ENCODE data around the gene CLCN3. TPM values are rescaled to one million over a fixed set of nuclear protein-coding genes. Genes with fewer than 3 reads are reported as not detected.
"Not testable (repeated sequence)": the region's sequence is repeated elsewhere in the genome, so short reads cannot be mapped to it uniquely, and the experiment has no call there.

Gene CLCN3
- total RNA-seq = 10 to 100 TPM; 14.0 to 61.5 (median 44.7) TPM

GRCh38 chr4:169619958-169620879 is at the start of gene CLCN3:
CLCN3 (plus strand) TSS chr4:169620578; CDS start chr4:169635929, 15,351 bp downstream.
- peaks cover 0 to 30% (median 4%) of the 10 kb centered on the region in 4 donors for H3K4me1 ChIP-seq
- no peaks in the 10 kb centered on the region for H3K9me3 ChIP-seq
- TF ChIP-seq POLR2A (IDR thresholded peaks at IDR 0.05) (peak; percentile 84 to 94), CTCF (IDR thresholded peaks at IDR 0.05) (peak in 2 of 6 experiments; percentile 18 to 43)
- peak within 1 kb of the TSS; percentile 56 to 77 (median 66) for H3K4me3 ChIP-seq
- no peaks in the 10 kb centered on the region for H3K27me3 ChIP-seq
- peak within 1 kb of the TSS; percentile 90 to 98 (median 96) for H3K27ac ChIP-seq
- DNase-seq = peak; percentile 95 to 99 (median 98)
- no peaks in the 10 kb centered on the region for H3K36me3 ChIP-seq

GRCh38 chr4:169571012-169571411 is 49.4 kb upstream of the CLCN3 start:
- not testable (repeated sequence) for H3K27me3 ChIP-seq, DNase-seq, H3K4me1 ChIP-seq, H3K27ac ChIP-seq, H3K9me3 ChIP-seq, H3K4me3 ChIP-seq
- peaks cover 0 to 17% (median 0%) of the 10 kb centered on the region in 3 donors for H3K36me3 ChIP-seq

GRCh38 chr4:169571435-169571834 is 48.9 kb upstream of the CLCN3 start:
- Histone ChIP-seq H3K27me3 (no peaks in the 10 kb centered on the region), H3K4me3 (no peak overlapping the region), H3K27ac (no peak overlapping the region), H3K36me3 (peaks cover 0 to 17% (median 0%) of the 10 kb centered on the region in 3 donors), H3K9me3 (no peaks in the 10 kb centered on the region), H3K4me1 (no peaks in the 10 kb centered on the region)
- TF ChIP-seq POLR2A (IDR thresholded peaks at IDR 0.05) (no peak), CTCF (IDR thresholded peaks at IDR 0.05) (no peak)
- DNase-seq = no peak

- Histone ChIP-seq H3K9me3 (no peaks in the 10 kb centered on the region), H3K27ac (no peak overlapping the region), H3K36me3 (peaks cover 0 to 17% (median 0%) of the 10 kb centered on the region in 3 donors), H3K27me3 (no peaks in the 10 kb centered on the region), H3K4me1 (no peaks in the 10 kb centered on the region), H3K4me3 (no peak overlapping the region)
- TF ChIP-seq CTCF (IDR thresholded peaks at IDR 0.05) (no peak), POLR2A (IDR thresholded peaks at IDR 0.05) (no peak)
- no peak for DNase-seq
Measured at GRCh38 chr4:169573889-169574288, 46.5 kb upstream of the CLCN3 start.

- Histone ChIP-seq H3K4me1 (no peaks in the 10 kb centered on the region), H3K27me3 (no peaks in the 10 kb centered on the region), H3K36me3 (peaks cover 0 to 14% (median 0%) of the 10 kb centered on the region in 3 donors), H3K9me3 (no peaks in the 10 kb centered on the region), H3K4me3 (no peak overlapping the region), H3K27ac (no peak overlapping the region)
- no peak for DNase-seq
- TF ChIP-seq POLR2A (IDR thresholded peaks at IDR 0.05) (no peak), CTCF (IDR thresholded peaks at IDR 0.05) (no peak)
Measured at GRCh38 chr4:169582203-169582602, 38.2 kb upstream of the CLCN3 start.

- Histone ChIP-seq H3K27me3 (no peaks in the 10 kb centered on the region), H3K36me3 (peaks cover 0 to 14% (median 0%) of the 10 kb centered on the region in 3 donors), H3K4me1 (no peaks in the 10 kb centered on the region), H3K4me3 (no peak overlapping the region), H3K9me3 (no peaks in the 10 kb centered on the region), H3K27ac (no peak overlapping the region)
- DNase-seq = no peak
- no peak for TF ChIP-seq POLR2A (IDR thresholded peaks at IDR 0.05)
- no peak for TF ChIP-seq CTCF (IDR thresholded peaks at IDR 0.05)
Measured at GRCh38 chr4:169582706-169583105, 37.7 kb upstream of the CLCN3 start.
